Stimulated activated CD8-positive, alpha-beta memory T cell treated with anti-CD3 and anti-CD28 coated beads, Interleukin-2, amount 100 ng/mL, for 1 hour (primary cell): ENCODE measurements around the gene LRSAM1.

ENCODE experiments used
- DNase-seq, 2 donors: peaks; one replicate each; pipeline ENCODE4 v3.0.0-alpha.2; 2020; ENCODE audit warnings: low read depth in 2 of 2

The LRSAM1 gene

DNA sequence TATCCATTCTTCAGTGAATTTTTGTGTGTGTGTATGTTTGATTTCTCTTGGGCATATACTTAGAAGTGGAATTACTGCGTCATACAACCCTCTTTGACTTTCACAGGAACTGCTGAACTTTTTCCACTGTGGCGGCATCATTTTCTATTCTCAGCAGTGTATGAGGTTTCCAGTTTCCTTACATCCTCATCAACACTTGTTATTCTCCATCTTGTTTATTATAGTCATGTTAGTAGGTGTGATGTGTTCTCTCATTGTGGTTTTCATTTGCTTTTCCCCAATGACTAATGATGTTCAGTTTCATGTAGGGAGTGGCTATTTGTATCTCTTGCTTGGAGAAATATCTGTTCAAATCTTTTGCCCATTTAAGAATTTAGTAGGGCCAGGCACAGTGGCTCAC, 24.6 kb upstream of the LRSAM1 start:
- no peak for DNase-seq

- DNase-seq, result no peak
These were observed 23.0 kb upstream of the LRSAM1 start for GRCh38 chr9:127428348-127428747.

GRCh38 chr9:127430415-127430814, 20.9 kb upstream of the LRSAM1 start:
- DNase-seq, result no peak

- no peak for DNase-seq
These were observed 13.6 kb upstream of the LRSAM1 start for GRCh38 chr9:127437497-127438264.

DNA sequence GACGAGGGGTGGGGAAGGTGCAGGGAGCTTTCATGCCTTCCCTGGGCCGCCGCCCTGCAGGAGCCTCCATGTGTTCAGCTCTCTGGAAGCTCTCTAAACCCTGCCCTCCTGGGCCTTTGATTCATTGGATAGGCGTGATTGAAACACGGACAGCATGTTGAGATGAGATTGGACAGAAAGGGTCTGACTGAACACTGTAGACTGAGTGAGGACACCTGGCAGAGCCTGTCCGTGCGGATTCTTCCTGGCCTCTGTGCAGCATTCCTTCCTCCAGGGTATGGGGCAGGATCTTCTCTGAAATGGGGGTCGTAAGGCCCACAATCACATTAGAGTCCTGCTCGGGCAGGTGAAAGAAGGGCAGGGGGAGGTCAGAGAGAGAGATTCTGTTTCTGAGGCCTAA, 12.9 kb upstream of the LRSAM1 start:
- DNase-seq, result no peak

DNA sequence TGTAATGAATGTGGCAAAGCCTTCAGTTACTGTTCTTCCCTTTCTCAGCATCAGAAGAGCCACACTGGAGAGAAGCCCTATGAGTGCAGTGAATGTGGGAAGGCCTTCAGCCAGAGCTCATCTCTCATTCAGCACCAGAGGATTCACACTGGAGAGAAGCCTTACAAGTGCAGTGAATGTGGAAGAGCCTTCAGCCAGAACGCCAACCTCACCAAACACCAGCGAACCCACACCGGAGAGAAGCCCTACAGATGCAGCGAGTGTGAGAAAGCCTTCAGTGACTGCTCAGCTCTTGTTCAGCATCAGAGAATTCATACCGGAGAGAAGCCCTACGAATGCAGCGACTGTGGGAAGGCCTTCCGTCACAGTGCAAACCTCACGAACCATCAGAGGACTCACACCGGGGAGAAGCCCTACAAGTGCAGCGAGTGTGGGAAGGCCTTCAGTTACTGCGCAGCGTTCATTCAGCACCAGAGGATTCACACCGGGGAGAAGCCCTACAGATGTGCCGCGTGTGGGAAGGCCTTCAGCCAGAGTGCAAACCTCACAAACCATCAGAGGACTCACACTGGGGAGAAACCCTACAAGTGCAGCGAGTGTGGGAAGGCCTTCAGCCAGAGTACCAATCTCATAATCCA, 6.9 kb upstream of the LRSAM1 start:
- DNase-seq, result no peak

GRCh38 chr9:127444921-127445850, 6.1 kb upstream of the LRSAM1 start:
- DNase-seq, result no peak

GRCh38 chr9:127445851-127446712, 5.2 kb upstream of the LRSAM1 start:
- no peak for DNase-seq

DNA sequence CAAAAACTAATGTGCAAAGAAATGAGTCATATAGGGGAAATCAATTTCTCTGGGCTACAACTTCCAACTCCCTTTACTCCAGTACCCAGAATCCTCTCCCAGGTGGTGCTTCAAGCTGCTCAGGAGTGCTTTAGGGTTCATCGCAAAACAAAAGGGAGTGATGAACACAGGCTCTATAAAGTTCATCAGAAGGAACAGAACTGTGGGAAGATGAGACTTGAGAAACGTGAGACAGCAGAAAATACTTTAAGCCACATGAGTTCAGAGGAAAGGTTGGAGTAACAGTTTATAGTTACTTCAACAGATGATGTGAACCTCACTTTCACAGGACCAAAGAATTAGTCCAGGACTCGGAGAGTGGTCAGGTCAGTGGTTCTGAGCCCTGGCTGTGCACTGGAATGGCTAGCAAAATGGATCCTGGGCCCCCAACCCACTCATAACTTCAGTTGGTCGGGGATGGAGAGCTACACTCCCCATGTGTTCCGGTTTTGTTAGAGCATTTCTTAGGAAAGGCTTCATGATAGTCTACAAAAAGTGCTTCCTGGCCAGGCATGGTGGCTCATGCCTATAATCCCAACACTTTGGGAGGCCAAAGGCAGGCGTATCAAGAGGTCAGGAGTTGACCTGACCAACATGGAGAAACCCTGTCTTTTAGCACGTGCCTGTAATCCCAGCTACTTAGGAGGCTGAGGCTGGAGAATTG, 4.4 kb upstream of the LRSAM1 start:
- no peak for DNase-seq

DNA sequence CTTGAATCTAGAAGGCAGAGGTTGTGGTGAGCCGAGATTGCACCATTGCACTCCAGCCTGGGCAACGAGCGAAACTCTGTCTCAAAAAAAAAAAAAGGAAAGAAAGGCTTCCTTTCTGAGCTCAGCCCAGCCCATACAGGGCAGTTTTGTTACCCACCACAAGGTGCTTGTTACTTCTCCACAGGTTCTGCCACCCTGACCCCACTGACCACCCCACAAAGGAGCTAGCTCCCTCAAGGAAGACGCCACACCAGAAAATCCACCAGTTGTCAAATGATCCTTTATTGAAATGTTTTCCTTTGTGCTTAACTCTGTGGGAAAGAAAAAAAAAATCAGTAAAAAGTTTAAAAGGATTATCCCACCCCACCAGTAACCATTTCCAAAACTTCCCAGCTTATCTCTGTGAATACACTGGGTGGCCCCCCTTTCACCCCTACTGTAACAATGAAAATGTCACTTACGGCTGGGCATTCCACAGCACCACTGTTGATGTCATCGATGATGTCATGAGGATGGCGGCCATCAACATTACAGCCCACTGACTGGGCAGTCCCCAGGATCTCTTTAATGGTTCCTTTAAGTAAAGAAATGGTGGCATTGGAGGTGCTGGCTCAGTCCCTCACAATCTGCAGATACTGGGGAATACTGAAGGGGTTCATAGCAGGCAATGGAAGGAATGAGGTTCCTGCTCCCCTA, 3.7 kb upstream of the LRSAM1 start:
- no peak for DNase-seq

- no peak for DNase-seq
These were observed 3.1 kb upstream of the LRSAM1 start for GRCh38 chr9:127448112-127448805.

DNA sequence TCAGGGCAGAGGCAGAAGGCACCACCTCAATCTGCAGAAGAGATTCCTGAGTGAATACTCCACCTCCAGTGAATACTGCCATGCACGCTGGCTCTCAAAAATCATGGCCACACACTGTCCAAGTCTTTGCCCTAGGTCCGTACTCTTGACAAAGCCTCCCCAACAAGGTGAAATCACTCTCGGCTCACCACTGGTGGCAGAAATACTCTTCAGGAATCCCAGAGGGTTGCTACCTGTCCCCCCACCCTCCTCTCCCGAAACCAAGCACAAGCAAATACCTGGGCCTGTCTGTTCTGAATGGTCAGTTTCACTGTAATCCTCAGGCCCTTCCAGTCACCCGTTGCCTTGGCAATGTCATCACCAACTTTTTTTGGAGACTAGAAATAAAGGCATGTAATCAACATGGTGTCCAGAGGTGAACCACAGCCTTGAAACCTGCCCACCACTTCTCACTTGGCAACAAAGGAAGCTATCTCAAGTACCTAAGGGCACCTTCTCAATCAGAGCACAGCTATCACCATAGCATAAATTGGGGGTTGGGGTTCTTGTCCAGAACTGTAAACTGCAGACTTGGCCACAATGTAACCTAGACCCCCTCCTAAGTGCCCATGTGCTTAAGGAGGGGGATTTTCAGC, 1.9 kb upstream of the LRSAM1 start:
- DNase-seq, result no peak

- DNase-seq, result no peak
These were observed 1.0 kb upstream of the LRSAM1 start for GRCh38 chr9:127450243-127450760.

DNA sequence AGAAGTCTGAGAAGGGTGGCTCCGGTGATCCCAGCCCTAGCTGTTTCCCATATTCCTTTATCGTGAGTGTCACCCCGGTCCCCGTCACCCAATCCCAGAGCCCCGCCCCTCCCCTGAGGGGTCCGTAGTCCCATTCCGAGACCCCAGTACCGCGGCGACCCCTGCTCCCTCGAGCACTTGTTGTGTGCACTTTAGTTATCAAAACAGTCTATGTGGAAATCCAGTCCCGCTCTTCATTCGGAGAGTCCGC, 223 bp downstream of the LRSAM1 start:
- no peak for DNase-seq

DNA sequence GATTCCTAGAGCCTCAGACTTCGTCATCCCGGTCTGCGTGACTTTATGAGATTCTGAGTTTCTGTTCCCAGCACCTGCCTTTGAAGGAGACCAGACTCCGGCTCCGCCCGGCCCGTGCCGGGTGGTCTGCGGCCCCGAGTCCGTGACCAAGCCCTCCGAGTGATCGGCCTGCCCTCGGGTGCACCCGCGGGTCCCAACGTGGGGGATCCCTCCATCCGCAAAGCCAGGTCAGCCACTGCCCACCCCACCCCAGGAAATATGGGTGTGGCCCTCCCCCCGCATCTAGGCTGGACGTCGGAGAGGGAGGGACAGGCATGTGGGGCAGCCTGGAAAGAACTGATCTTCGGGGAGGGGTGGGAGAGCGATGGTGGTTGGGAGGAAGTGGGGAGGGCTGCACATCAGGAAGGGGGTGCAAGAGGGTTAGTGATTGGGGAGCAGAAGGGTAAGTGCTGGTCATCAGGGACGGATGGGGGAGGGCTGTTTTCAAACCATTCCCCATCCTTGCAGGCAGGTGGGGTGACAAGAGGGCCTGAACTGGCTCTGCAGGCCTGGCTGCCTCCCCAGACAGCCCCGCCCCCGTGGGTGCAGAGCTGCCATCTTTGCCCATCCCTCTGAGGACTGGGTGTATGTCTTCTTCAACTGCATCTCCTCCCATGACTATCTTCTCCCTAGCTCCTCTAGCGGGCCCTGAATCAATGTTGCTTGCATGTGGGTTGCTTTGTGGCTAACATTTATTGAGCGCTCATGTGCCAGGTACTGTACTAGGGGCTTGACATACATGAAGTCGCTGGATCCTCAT, 747 bp downstream of the LRSAM1 start:
- no peak for DNase-seq

DNA sequence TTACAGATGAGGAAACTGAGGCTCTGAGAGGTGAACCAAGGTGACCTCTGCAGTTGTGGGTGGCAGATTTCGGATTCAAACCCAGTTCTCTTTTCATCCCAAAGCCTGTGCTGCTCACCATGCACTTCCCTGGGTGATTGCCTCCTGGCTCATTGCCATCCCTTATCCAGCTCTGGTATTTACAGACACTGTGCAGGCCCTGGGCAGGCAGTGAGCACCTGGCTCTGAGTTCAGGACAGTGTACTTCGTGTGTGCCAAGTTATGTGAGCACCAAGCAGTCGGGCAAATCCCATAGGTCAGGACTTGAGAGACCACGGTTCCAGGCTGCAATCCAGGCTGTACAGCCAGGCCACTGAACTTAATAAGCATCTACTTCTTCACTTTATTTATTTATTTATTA, 1.4 kb downstream of the LRSAM1 start:
- DNase-seq, result no peak

GRCh38 chr9:127455324-127455992, 4.1 kb downstream of the LRSAM1 start:
- DNase-seq, result no peak
